Measurements from ENCODE around the gene WDR64.

Gene WDR64

DNA sequence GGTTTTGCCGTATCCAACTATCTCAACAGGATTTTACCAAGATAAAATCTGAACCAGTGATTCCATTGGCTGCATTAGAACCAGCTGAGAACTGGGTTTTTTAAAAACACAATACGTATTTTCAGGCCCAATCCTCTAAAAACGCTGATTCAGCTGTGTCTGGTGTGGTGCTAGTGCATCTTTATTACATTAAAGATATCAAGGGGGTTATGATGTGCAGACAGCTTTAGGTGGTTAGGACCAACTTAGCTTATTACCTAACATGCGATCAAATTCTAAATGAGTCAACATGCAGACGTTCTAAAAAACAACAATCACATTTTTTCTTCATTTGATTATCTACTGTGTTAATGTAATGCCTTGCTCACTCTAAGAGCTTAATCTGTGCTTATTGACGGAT is 163.9 kb downstream of the WDR64 start:
- TF ChIP-seq, protein P1, sequence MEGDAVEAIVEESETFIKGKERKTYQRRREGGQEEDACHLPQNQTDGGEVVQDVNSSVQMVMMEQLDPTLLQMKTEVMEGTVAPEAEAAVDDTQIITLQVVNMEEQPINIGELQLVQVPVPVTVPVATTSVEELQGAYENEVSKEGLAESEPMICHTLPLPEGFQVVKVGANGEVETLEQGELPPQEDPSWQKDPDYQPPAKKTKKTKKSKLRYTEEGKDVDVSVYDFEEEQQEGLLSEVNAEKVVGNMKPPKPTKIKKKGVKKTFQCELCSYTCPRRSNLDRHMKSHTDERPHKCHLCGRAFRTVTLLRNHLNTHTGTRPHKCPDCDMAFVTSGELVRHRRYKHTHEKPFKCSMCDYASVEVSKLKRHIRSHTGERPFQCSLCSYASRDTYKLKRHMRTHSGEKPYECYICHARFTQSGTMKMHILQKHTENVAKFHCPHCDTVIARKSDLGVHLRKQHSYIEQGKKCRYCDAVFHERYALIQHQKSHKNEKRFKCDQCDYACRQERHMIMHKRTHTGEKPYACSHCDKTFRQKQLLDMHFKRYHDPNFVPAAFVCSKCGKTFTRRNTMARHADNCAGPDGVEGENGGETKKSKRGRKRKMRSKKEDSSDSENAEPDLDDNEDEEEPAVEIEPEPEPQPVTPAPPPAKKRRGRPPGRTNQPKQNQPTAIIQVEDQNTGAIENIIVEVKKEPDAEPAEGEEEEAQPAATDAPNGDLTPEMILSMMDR (IDR thresholded peaks at IDR 0.05; ENCODE audit: low read depth, low read length) = no peak

DNA sequence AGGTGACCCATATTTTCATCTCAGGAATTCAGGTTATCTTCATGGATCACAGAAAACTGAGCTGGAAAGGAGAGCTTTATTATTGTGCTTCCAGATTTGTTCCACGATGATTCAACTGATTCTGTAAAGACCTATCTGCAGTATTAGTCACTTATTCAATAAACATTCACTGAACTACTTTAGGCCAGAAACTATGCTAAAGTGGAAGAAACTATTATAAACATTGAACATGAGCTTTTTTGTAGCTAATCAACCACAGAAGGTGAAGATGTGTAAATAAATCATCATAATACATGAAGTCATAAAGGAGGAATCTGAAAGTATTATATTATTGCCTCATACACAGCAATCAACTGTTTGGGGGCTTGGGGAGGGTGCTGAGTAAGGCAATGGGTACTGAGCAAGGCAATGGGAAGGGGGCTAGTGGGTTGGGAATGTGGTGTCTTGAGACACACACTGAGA is 165.3 kb downstream of the WDR64 start:
- no peak overlapping the region for H3K4me3 ChIP-seq (ENCODE audit: low read depth, low read length)
- TF ChIP-seq, protein P1 (IDR thresholded peaks at IDR 0.05; ENCODE audit: low read depth, low read length) = no peak

More for the DNA sequence above, 163.9 kb downstream of the WDR64 start:
- H3K4me3 ChIP-seq (ENCODE audit: low read depth, low read length) = no peak overlapping the region

DNA sequence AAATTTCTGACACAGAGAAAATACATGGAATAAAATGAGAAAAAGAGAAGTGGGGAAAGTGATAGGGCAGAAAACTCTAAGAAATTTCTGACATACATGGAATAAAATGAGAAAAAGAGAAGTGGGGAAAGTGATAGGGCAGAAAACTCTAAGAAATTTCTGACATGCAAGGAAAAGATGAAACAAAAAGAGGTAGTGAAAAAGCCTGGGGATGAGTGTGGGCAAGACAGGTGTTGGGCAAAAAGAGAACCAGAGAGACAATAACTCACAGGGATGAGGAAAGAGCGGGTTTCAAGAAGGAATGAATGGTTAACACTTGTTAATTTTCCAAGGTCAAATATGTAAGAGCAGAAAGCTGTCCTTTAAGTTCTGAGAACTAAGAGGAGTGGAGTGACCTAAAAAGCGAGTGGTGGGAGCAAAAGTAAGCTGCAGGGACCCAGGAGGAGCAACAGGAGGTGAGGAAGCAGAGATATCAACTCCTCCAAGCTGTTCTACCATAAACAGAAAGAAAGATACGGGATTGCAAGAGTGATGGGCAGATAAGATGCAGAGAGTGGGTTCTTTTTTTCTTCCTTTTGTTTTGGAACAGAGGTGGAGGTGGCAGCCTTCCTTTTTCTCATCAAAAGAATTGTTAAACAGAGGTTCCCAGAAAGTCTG is 166.0 kb downstream of the WDR64 start:
- TF ChIP-seq, protein P1 (IDR thresholded peaks at IDR 0.05; ENCODE audit: low read depth, low read length) = no peak
- H3K4me3 ChIP-seq (ENCODE audit: low read depth, low read length) = no peak overlapping the region

DNA sequence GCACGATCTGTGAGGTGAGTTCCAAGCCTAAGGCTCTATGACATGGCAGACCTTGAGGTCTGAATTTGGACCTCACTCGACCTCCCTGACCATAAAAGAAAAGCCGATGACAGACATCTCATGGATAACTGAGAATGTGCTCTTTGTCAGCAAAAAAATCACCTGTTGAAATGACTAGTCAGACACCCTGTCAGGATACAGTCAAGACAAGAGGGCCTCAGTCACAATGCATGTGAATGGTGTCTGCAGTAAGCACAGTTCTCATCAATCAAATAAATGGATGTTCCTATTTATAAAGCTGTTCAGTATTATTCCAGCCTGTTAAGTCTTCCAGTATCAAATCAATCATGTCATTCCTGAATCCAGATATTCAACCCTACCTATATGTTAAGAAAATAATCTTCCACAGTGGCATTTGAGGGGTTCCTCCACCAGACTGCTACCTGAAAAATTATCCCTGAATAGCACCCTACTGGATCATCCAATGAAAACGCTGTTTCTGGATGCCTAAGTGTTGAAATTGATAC is 167.3 kb downstream of the WDR64 start:
- TF ChIP-seq, protein P1 (IDR thresholded peaks at IDR 0.05; ENCODE audit: low read depth, low read length) = no peak

DNA sequence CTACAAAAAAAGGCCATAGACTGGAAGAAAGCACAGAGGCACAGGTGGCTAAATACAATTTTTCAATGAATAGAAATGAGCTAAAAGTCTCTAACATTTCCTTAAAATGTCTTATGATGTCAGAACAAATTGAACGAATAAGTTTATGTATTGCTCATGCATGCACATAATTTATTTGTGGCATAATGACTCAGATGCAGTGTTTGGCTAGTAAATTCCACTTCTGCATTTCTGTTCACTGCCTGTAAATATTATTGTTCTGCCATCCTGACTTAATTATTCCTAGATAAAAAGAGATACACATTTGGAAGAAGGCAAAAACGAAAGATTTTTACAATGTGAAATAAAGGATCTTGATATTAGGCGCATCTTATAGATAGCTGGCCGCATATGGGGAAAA is 169.3 kb downstream of the WDR64 start:
- H3K4me3 ChIP-seq (ENCODE audit: low read depth, low read length) = no peak overlapping the region
- TF ChIP-seq, protein P1 (IDR thresholded peaks at IDR 0.05; ENCODE audit: low read depth, low read length) = no peak

More for the DNA sequence above, 167.3 kb downstream of the WDR64 start:
- H3K4me3 ChIP-seq (ENCODE audit: low read depth, low read length) = no peak overlapping the region

DNA sequence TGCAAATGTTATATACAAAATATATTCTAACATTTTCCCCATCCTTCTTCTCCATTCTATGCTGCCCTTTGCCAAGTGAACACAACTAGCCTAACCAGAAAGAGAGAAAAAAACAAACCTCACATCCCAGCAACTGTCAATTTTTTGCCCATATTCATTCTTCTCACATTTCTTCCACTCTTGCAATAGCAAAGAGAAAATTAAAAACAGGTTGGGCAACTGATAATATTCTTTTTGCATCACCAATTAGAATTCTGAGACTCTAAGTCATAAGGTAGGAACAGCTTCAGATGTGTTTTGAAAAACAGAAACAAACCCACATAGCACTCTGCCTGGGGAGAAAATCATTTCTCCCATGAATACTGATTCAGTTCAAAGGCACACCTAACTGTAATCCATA is 170.8 kb downstream of the WDR64 start:
- TF ChIP-seq, protein P1 (IDR thresholded peaks at IDR 0.05; ENCODE audit: low read depth, low read length) = no peak
- H3K4me3 ChIP-seq (ENCODE audit: low read depth, low read length) = no peak overlapping the region

DNA sequence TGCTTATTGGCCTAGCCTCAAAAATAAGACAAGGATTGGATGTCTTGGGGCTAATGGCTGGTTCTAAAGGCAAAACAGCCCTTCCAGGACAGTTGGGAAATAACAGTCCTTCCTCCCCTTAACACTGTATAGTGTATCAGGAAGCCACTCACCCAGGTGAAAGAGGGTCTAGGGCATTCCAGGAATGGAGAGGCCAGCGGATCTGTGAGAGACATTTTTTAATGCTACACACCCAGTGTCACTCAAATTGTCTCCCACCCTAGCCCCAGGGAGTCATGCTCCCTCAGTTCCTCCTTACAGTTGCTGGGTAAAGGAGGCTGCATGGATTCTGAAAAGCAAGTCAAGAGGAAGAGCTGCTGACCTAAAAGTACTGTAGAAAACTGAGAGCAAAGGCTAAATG is 171.8 kb downstream of the WDR64 start:
- no peak overlapping the region for H3K4me3 ChIP-seq (ENCODE audit: low read depth, low read length)
- TF ChIP-seq, protein P1 (IDR thresholded peaks at IDR 0.05; ENCODE audit: low read depth, low read length) = no peak
